COLO668 (cell line): ENCODE results near the gene TECPR2.
A peak's percentile ranks its signal among the peaks of the same experiment; 100 is the strongest.

ENCODE experiments used
- DNase-seq: peaks from one replicate; lab custom pipeline; 2025; ENCODE audit not compliant: unreplicated experiment; lab: John Stamatoyannopoulos, UW

The TECPR2 gene

DNA sequence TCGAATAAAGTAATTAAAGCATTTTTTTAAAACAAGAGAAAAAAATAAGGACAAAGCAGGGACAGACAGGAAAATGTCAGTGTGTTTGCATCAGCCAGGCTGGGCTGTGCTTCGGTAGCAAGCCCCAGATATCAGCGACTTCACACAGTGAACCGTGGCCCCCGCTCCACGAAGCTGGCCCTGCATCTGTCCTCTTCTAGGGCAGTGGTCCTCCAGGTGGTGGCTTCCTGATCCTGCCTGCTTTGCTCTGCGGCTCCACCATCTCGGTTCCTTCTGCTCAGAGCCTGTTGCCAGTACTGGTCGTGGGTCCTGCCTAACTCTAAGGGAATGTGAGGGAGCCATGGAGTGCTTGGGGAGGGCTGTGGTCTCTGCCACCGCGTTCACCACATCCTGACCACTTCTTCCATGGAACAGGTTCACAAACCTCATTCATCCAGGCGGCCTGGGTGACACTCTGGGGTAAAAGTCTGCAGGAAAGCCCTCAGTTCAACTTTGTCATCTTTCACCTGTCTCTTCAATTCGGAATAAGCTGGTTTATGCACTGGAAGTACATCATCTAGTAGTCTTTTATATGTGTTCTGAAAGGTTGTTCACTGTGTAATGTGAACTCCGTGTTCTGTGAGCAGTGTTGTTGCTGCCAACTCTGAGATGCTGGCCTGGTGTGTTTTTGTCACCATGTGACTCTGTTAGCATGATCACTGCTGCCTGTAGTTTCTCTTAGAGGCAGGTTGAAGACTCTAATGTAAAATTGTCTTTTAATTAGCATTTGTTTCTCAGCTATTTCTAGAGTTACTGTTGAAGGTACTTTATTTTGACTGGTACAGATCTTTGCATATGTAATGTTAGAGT, 99.0 kb downstream of the TECPR2 start:
- no peak for DNase-seq

DNA sequence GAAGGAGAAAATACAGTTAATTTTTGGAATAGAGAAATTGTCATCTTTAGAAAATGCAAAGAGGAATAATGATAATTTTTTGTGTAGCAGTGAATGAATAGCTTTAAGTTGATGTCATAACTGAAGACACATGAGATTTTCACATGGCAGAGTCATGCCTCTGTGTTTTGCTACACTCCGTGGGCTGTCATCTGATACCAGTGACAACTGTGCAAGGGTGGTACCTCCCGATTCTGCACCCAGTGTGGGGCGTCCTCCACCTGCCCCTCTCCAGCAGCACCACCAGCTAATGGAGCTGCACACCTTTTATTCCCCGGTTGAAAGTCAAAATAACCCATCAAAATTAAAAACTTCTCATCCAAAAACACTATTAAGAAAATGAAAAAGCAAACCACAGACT, 99.7 kb downstream of the TECPR2 start:
- DNase-seq: no peak

DNA sequence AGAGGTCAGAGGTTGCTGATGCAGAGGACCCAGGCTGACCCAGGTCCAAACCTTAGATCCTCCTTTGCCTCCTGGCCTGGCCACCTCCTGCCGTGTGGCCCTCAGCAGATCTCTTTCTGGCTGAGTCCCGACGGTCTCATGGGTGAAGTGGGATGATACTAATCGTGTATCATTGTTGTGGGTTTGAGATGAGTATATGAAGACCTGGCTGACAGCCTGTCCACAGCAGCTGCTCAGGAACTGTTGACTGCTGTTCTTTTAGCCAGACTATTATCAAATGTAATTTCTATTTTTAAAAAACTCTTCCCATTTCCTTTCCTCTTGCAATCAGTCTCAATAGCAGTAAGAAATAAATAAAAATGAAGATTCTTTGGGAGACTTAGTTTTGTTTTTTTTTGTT, 101.3 kb downstream of the TECPR2 start:
- no peak for DNase-seq

DNA sequence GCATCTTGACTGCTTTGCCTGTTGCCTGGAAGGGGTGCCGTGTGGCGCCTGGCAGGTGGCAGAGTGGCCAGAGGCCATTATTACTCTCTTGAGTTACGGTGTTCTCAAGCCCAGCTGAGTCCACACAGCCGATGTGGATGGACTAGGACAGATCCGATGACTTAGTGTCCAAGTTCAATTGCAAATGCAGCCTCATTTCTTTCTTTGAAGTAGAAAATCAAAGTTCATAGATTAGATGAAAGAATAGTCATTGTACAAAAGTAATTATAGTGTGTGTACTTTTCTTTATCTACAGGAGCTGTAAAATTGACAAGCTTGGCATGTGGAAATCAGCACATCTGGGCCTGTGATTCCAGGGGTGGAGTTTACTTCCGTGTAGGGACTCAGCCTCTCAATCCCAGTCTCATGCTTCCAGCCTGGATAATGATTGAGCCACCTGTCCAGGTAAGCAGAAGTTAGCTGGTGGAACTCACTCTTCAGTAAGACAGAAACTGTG, 102.2 kb downstream of the TECPR2 start:
- DNase-seq: peak; percentile 45

DNA sequence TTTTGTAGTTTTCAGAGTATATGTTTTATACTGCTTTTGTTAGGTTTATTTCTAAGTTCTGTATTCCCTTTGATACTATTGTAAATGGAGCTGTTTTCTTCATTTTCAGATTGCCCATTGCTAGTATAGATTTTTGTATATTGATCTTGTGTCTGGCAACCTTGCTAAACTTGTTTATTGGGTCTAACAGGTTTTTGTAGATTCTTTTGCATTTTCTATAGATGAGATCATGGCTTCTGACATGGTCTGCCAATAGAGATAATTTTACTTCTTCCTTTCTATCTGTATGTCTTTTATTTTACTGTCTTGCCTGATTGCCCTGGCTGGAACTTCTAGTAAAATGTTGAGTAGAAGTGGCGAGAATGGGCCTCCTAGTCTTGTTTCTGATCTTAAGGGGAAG, 106.5 kb downstream of the TECPR2 start:
- DNase-seq: no peak

DNA sequence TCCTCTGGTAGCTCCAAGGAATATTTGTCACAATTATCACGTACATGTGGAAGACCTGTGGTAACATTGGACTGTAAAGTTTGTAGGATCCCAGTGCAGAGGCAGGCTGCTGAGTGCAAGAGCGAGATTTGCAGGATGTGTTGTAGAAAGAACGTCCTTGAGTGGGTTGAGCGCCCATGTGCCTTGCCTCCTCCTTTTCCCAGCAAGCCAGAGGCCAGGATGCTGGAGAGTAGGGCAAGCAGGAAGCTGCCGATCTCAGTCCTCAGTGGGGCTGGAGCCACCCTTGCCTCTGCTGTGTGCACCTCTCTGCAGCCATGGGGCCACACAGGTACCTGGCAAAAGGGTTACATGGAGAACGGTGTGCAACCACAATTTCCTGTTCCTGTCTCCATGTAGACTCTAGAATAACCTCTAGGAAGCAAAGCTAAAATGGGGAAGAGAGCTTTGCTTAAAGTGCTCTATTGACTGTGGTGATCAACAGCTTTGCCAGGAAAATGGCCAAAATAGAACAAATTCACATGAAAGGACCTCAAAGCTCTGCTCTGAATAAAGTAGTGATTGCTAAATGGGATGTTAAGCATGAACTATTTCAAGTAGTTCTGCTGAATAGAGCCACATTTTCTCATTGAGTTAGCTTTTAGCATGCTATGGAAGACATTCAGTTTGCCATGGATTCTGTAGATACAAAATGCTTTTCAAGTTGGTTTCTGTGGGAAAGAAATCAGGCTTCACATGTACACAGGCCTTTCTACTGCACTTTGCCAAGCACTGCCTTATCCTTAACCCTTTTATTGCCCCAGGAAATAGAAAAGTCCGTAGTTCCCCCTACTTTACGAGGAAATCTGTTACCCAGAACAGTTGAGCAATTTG, 109.4 kb downstream of the TECPR2 start:
- no peak for DNase-seq

DNA sequence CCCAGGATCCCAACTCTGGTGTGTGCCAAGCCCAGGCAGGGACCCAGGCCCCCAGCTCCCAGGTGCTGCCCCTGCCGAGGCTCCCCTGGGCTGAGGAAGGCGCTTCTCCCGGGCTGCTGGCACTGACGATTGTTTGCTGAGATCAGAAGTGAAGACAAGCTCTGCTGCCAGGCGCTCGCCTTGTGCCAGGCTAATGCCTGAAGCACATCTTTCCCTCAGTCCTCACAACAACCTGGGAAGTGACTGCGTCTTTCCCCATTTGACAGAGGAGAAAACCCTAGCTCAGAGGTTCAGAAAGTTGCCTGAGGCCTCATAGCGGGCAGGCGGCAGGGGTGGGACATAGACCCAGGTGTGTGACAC, 110.0 kb downstream of the TECPR2 start:
- DNase-seq: no peak

DNA sequence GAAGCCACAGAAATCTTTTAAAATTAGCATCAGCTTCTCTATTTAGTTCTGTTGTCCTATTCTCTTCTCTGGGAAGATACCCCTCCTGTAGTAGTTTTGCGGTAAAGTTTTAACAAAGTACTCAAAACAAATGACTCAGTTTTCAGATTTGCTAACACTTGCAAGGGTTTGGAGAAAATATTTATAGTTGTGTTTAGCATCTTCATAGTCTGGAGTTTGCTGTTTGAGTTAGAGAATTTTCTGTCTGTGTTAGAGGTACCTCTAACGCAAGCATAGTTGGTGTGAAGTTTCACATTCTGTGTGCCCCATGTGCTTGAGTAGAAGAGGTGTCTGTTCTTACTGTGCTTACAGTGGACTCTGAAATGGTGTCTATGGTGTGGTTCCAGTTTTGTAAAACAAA, 110.8 kb downstream of the TECPR2 start:
- no peak for DNase-seq

DNA sequence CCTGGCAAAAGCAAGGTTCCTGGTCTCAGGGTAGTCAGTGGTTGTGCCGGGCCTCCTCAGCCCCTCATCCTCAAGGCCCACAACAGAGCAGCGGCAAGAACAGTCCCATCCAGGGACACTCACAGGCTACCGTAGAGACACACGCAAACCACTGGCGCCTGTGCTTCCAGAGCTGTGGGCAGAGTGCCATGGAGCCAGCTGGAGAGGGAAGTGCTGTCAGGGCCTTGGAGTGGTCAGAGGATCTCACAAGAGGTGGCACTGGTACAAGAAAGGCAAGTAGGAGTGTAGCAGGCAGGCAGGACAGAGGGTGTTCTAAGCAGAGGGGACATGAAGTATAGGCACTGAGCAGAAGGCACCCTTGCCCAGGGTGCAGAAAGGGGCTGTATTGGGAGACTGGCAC, 112.2 kb downstream of the TECPR2 start:
- no peak for DNase-seq

DNA sequence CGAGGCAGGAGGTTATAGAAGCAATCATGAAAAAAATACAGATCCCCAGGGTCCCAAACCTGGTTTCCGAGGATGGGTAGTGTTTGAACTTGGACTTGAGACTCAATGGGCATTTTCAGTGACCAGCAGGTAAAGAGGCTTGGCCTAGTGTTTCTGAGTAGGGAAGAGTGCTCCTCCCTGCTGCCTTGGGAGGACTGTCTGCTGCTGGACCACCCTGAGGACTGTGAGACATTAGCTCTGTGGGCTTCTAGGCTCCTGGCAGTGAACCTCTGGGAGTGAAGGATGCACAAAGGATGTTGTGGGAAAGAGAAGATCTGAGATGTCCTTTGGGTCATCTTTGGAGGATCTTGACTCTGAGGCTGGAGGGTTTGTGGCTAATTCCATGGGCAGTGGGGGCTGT, 116.4 kb downstream of the TECPR2 start:
- DNase-seq: no peak

DNA sequence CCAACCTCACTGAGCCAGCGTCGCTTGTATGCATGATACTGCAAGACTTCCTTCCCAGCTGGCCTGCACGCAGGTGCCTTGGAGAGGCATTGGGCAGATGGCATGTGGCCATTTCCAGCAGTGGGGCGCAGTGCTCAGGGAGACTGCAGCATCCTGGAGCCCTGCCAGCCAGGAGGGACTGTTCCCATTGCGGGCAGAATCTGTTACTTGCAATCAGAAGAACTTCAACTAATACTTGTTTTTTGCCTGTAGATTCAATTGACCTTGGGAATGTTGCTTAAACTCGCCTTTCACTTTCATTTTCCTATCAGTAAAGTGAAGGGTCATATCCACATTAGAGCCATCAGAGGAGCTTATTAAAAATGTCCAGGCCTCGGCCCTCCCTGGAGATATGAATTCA, 117.0 kb downstream of the TECPR2 start:
- DNase-seq: peak; percentile 10

DNA sequence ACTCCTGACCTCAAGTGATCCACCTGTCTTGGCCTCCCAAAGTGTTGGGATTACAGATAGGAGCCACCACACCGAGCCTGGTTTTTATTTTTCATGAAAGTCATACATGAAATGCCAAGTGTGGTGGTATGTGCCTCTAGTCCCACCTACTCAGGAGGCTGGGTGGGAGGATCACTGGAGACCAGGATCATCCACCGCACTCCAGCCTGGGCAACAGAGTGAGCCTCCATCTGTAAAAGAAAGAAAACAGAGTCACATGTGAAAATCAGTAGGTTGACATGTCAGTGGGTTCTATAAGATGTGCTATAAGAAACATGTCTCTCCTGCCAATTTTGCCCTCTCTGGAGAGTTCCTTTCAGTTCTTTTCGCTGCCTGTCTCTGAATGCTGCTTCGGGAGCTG, 118.6 kb downstream of the TECPR2 start:
- DNase-seq: no peak

DNA sequence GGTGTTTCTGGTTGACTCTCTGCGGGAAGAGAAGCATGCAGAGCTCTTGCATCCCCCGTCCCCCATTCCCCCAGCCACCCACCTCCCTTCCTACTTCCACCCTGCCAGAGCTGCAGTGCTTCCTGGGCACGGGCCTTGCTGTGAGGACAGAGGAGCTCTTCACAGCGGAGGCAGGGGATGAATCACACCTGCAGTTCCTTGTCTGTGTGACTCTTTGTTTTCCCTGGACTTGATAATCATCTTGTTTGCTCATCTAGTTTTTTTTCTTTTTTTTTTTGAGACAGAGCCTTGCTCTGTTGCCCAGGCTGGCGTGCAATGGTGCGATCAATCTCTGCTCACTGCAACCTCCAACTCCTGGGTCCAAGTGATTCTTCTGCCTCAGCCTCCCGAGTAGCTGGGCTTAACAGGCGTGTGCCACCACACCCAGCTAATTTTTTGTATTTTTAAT, 119.1 kb downstream of the TECPR2 start:
- DNase-seq: no peak

DNA sequence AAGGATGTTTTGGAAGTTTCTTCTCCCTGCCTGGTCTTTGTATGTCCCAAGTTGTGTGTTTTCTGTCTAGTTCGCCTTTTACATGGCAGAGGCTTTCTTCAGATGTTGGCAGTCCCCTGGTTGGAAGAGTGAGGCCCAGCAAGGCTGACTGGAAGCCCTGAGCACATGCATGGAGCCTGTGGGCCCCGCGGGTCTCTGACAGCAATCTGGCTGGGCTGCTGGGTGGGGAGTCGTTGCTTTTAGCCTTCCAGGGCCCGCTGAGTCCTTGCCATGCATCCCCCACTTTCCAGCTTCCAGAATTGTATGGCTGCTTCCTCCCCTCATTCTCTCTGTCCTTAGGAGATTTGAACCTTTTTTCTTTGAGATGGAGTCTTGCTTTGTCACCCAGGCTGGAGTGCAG, 121.6 kb downstream of the TECPR2 start:
- DNase-seq: no peak

DNA sequence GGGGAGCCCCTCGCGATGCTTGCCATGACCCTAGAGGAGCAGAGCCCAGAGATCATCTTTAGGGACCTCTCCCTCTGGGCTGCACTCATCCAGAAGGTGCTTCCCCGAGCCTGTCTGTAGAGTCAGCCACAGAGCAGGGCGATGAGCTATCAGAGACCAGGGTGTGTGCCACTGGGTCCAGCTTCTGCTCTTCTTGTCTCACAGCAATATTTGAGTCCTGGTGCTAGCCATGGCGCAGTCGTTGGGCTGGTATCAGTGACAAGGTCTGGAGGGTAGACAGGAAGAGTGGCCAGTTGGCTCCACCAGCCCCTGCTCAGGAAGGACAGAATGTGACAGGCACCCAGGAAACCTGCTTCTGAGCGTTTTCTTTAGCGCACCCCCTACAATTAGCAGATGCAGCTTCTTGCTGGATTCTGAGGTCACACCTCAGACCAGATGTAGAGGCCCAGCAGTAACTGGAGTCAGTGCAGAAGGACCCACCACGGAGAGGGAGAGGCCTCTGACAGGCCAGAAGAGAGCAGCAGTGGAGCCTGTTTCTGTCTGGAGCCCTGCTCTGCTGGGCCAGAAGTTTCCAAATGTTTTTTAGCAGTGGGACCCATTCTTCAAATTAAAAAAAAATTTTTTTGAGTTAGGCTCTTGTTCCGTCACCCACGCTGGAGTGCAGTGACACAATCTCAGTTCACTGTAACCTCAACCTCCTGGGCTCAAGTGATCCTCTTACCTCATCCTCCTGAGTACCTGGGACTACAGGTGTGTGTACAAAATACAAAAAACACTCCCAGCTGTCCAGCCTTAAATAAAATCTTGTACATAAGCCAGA, 123.2 kb downstream of the TECPR2 start:
- no peak for DNase-seq

DNA sequence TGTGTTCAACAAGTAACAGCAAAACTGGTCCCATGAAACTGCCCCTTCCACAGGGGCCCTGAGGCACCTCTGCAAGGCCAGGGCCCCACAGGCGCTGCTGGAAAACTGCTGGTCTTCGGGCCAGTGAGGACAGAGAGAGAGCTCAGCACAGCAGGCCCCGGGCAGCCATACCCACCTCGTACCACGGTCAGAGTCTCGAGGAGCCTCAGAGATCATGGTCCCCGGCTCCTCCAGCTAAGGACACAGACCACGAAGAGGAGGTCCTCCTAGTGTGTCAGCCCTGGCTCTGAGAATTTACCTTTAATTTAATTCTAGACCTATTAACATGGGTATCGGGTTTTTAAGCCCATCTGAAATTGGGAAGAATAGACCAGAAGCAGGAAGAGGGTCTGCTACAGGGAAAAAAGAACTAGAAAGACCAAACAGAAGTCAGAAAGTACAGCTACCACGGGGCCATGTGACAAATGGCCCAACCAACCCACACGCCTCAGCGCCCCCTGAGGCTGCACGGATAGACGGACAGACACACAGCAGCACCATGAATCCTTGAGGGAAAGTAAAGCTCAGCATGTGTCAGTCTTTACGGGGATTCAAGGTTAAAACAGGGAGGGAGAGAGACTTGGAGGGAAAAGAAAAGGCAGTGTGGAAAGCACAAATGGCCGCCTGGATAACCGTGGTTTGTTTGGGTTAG, 123.9 kb downstream of the TECPR2 start:
- no peak for DNase-seq

DNA sequence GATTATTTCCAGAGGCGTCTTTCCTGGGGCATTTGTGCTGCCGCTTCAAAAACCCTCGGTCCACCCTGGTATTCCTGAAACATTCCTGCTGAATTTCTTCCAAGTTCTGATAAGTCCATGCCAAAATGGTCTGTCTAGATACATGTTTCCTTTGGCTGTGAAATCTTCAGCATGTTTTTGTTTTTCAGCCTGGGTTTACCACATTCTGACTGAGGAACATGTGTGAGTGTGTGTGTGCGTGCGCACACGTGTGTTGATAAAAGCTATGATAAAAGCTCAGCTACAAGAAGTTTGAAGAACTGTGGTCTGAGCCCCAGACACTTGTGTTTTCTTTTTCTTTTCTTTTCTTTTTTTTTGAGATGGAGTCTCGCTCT, 124.5 kb downstream of the TECPR2 start:
- no peak for DNase-seq

DNA sequence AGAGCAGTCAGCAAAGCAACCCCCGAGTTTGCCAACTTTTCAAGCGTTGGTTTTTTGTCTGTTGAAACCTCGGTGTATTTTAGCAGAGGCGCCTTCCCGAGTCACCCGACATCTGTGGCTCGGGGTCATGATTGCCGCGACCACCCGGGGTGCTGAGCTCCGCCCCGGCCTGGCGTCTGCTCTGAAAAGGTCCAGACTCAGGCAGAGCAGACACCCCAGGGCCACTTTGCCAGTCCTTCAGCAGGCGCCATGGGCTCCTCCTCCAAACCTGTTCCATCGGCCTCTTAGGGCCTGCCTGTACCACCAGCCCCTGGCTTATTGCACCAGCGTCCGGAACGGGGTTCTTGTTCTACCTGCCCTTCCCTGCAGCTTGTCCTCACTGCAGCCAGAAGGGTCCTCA, 127.7 kb downstream of the TECPR2 start:
- no peak for DNase-seq

DNA sequence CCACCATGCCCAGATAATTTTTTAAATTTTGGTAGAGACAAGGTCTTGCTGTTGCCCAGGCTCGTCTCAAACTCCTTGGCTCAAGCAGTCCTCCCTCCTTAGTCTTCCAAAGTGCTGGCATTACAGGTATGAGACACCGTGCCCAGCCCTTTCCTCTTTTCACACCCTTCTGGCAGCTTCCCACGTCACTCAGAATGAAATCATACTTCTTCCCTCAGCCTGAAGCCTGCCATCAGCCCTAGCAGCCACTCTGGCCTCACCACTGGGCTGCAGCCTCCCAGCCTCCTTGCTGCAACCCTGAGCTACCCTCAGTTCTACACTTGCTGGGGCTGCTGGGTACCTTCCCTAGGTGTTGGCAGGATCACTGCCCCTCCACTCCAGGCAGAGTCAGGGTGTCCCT, 128.6 kb downstream of the TECPR2 start:
- no peak for DNase-seq

DNA sequence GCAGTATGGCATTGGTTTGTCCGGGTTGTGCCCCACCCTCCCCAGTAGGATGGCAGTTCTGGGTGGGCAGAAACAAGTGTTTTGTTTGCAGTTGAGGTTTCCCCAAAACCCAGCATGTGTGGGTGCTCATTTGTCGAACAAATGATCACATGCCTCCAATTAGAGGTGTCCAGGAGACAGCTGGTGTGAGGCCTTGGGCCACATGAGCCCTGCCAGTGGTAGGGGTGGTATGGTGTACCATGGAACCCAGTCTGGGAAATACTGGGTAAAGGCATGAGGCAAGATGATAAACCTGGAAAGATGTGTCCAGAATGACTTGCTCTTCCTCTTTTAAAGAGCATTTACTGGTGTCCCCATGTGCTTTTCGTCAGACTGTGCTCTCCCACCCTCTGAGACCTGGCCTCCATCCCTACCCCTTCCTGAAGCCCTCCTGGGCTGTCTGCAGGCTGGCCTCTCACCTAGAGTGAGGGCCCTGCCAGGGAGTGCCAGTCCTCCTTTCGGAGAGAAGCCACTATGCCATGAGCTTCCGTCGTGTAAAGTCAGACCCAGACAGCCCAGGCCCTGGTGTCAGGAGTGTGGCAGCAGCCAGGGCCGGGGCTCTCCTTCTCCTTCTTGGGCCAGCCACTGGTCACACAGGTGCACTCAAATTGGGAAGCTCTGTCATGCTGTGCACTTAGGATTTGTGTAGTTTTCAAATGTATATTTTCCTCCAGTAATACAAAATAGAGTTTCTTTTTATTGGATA, 129.2 kb downstream of the TECPR2 start:
- DNase-seq: no peak
